A549 (cell line): ENCODE measurements around the gene AIP. TPM values are rescaled to one million over a fixed set of nuclear protein-coding genes. Genes with fewer than 3 reads are reported as not detected.

Experiments
- ATAC-seq, 2 experiments: fragments of 200-7000 bp in 1 of 2; fragments of >200 bp in 1 of 2; cut with Nextera tagmentation in 1 of 2; cut with Tn5 transposase in 1 of 2; 3 replicates each; pipeline versions ENCODE4 v1.8.0 to v1.9.1; 2018 to 2020; ENCODE audit warnings: mild to moderate bottlenecking in 1 of 2, moderate library complexity in 1 of 2
- CTCF ChIA-PET: fragments of 300-600 bp; sonication (Branson Sonifier 250); formaldehyde crosslinking; extraction: SDS; loops from one replicate; lab custom pipeline; 2021; ENCODE audit warnings: antibody characterized with exemption, inconsistent platforms; lab: Yijun Ruan, JAX
- POLR2A ChIA-PET: fragments of 350-600 bp; formaldehyde crosslinking; extraction: SDS; loops from one replicate; lab custom pipeline; 2021; ENCODE audit warnings: antibody characterized with exemption, inconsistent platforms; lab: Yijun Ruan, JAX
- DNase-seq, 2 experiments: peaks; one replicate each; pipeline versions ENCODE4 v3.0.0 to v3.0.0-alpha.2; 2011 to 2016; ENCODE audit warnings: low read depth in 1 of 2, low spot score in 1 of 2
- FAIRE-seq: peaks from 2 replicates; lab custom pipeline; 2011; peaks lifted over from hg19 to GRCh38; lab: Jason Lieb, UNC
- H3K27ac ChIP-seq, 2 experiments: fragments of >200 bp; sonication (Bioruptor Twin); formaldehyde crosslinking; 3 replicates each; pipeline ENCODE4 v1.5.1; 2016 to 2017
- H3K4me1 ChIP-seq: fragments of >200 bp; sonication (Bioruptor Twin); formaldehyde crosslinking; 3 replicates; pipeline ENCODE4 v1.6.1; 2016
- H3K4me2 ChIP-seq: fragments of >200 bp; sonication (Bioruptor Twin); formaldehyde crosslinking; 3 replicates; pipeline ENCODE4 v1.6.1; 2016
- H3K4me3 ChIP-seq: fragments of >200 bp; sonication (Bioruptor Twin); formaldehyde crosslinking; 3 replicates; pipeline ENCODE4 v1.5.1; 2016
- H3K9me3 ChIP-seq: fragments of >200 bp; sonication (Bioruptor Twin); formaldehyde crosslinking; 3 replicates; pipeline ENCODE4 v1.6.1; 2016
- ATOH8 ChIP-seq: fragments of 250-450 bp; sonication (Bioruptor Pico); IDR thresholded peaks from 2 replicates; pipeline ENCODE4 v1.5.0; 2020; ENCODE audit warnings: low read depth, mild to moderate bottlenecking, moderate library complexity
- CBX8 ChIP-seq: fragments of 200-600 bp; sonication (generic); IDR thresholded peaks from 2 replicates; pipeline ENCODE4 v1.6.1; 2016
- CTCF ChIP-seq: fragments of >200 bp; sonication (Bioruptor Twin); formaldehyde crosslinking; IDR thresholded peaks from 3 replicates; pipeline ENCODE4 v1.5.1; 2016
- E2F6 ChIP-seq: IDR thresholded peaks from 2 replicates; pipeline ENCODE4 v1.6.1; 2012; ENCODE audit warnings: low read depth, borderline replicate concordance
- FOSB ChIP-seq: fragments of 250-450 bp; sonication (Bioruptor Pico); IDR thresholded peaks from 2 replicates; pipeline ENCODE4 v1.5.0; 2020; ENCODE audit warnings: mild to moderate bottlenecking, moderate library complexity
- GATA3 ChIP-seq: IDR thresholded peaks from 2 replicates; pipeline ENCODE4 v1.6.1; 2012; ENCODE audit warnings: borderline replicate concordance
- MAFK ChIP-seq: fragments of 450-650 bp; IDR thresholded peaks from 2 replicates; pipeline ENCODE4 v1.6.1; 2014; ENCODE audit not compliant: partially characterized antibody
- MAX ChIP-seq: IDR thresholded peaks from 2 replicates; pipeline ENCODE4 v1.6.1; 2012
- MYC ChIP-seq: IDR thresholded peaks from 2 replicates; pipeline ENCODE4 v1.6.1; 2012; ENCODE audit warnings: mild to moderate bottlenecking, inconsistent platforms, low read length, improper control_type of control experiment, borderline replicate concordance
- RFX5 ChIP-seq: fragments of 450-650 bp; IDR thresholded peaks from 2 replicates; pipeline ENCODE4 v1.7.1; 2014; ENCODE audit warnings: antibody characterized with exemption, mild to moderate bottlenecking, moderate library complexity
- RNF2 ChIP-seq: fragments of 200-600 bp; sonication (generic); IDR thresholded peaks from 2 replicates; pipeline ENCODE4 v1.6.1; 2016; ENCODE audit warnings: low read depth, mild to moderate bottlenecking, antibody characterized with exemption, moderate library complexity, borderline replicate concordance
- TFCP2L1 ChIP-seq: fragments of 250-450 bp; sonication (Bioruptor Pico); IDR thresholded peaks from 2 replicates; pipeline ENCODE4 v1.5.0; 2021; ENCODE audit warnings: mild to moderate bottlenecking
- WGBS: methylation state at CpG from one replicate; pipeline ENCODE4 v1.1.6; 2017; ENCODE audit errors: missing lambda C conversion rate; 5-methylcytosine and 5-hydroxymethylcytosine counted together
- polyA plus RNA-seq, 4 experiments: library from polyadenylated mRNA; depleted of rRNA in 3 of 4; stranded (reverse); fragments of >200 nt; fragmentation: RNase III in 1 of 4; extraction: RNeasy Plus Mini Kit Qiagen cat#74134 plus additional on column Dnase treatment in 1 of 4; gene quantifications; 2 replicates in 3 of 4; 3 replicates in 1 of 4; pipeline ENCODE4 v1.2.3, GENCODE V29; 2011 to 2017

Gene AIP
- polyA plus RNA-seq, 2 of the 4 experiments (the other 2 are of a cell fraction): 50.8 to 68.8 TPM

GRCh38 chr11:67503119-67504004 is 20.5 kb downstream of the AIP start:
- ChIA-PET POLR2A (no interaction called here), CTCF (interaction anchor here (1.5 to 1.6 kb wide), 2 partner anchors 109 to 120 kb away, joined by 3 read pairs; no protein-coding TSS in a partner anchor)
- Histone ChIP-seq H3K9me3 (no peaks in the 10 kb centered on the region), H3K27ac (peak overlapping the region; percentile 87 to 97), H3K4me1 (peaks cover 29% of the 10 kb centered on the region), H3K4me3 (peak overlapping the region; percentile 76), H3K4me2 (peak overlapping the region; percentile 85)
- WGBS: 90% methylated on average over 19 of the region's 19 CpGs
- TF ChIP-seq CBX8 (no peak), MAFK (no peak)
- DNase-seq: no peak
- FAIRE-seq: no peak
- ATAC-seq: no peak

GRCh38 chr11:67504005-67504949 is 21.5 kb downstream of the AIP start:
- FAIRE-seq (no peak), DNase-seq (peak in 1 of 2 experiments; percentile 32), ATAC-seq (no peak)
- peak overlapping the region; percentile 85 for H3K4me2 ChIP-seq
- 6% methylated on average over 21 of the region's 101 CpGs for WGBS
- H3K9me3 ChIP-seq: no peaks in the 10 kb centered on the region
- peak overlapping the region; percentile 87 to 97 for H3K27ac ChIP-seq
- ChIA-PET POLR2A (interaction anchor here (1.7 kb wide), 1 partner anchor 102 kb away, joined by 6 read pairs; the partner anchor contains the start of gene PPP1CA), CTCF (interaction anchor here (2.3 kb wide), 1 partner anchor 112 kb away, joined by 8 read pairs; the partner anchor contains the start of gene RAD9A)
- H3K4me1 ChIP-seq: peaks cover 33% of the 10 kb centered on the region
- peak overlapping the region; percentile 76 for H3K4me3 ChIP-seq
- TF ChIP-seq FOSB (CRISPR knock-in tag) (0 out of 2 replicates have a peak, but pooled peaks have one; percentile 12), RNF2 (0 out of 2 replicates have a peak, but pooled peaks have one; percentile 56), CBX8 (no peak), MYC (no peak), TFCP2L1 (peak; percentile 75; the same call in 1 of the 2 replicates)
- TF ChIP-seq, all 56 proteins: peak for 3

GRCh38 chr11:67504950-67505581 is 22.2 kb downstream of the AIP start, which contains the start of gene PITPNM1:
PITPNM1 (minus strand) TSS chr11:67505363; CDS start chr11:67504180, 1,183 bp downstream.
- TF ChIP-seq ATOH8 (CRISPR knock-in tag) (no peak), MAX (0 out of 2 replicates have a peak, but pooled peaks have one; percentile 2), GATA3 (no peak), E2F6 (no peak), CTCF (no peak), RFX5 (no peak), RNF2 (0 out of 2 replicates have a peak, but pooled peaks have one; percentile 1)
- TF ChIP-seq, all 56 proteins: peak for 2
- WGBS: 0% methylated on average over 1 of the region's 58 CpGs
- ChIA-PET CTCF (interaction anchor here (0.6 to 2.3 kb wide), 8 partner anchors 17 to 152 kb away, joined by 3 to 8 read pairs (median 3); partner anchors contain the start of genes POLD4, PPP1CA and RAD9A), POLR2A (interaction anchor here (1.3 to 1.7 kb wide), 2 partner anchors 78 to 103 kb away, joined by 5 to 6 read pairs; partner anchors contain the start of genes GSTP1 and PPP1CA)
- peak within 1 kb of the TSS; percentile 87 to 97 for H3K27ac ChIP-seq
- peak within 1 kb of the TSS; percentile 76 for H3K4me3 ChIP-seq
- peak within 1 kb of the TSS; percentile 85 for H3K4me2 ChIP-seq
- no peaks in the 10 kb centered on the region for H3K9me3 ChIP-seq
- no peak for FAIRE-seq
- DNase-seq: peak; percentile 62
- H3K4me1 ChIP-seq: peaks cover 34% of the 10 kb centered on the region
- peak; percentile 20 to 22 for ATAC-seq
